OCI-M2 (cell line): ENCODE measurements around the gene GPR137.
"Not testable (repeated sequence)": the region's sequence is repeated elsewhere in the genome, so short reads cannot be mapped to it uniquely, and the experiment has no call there.

ENCODE experiments used
- DNase-seq: peaks from one replicate; lab custom pipeline; 2025; ENCODE audit not compliant: unreplicated experiment; lab: John Stamatoyannopoulos, UW

The GPR137 gene

GRCh38 chr11:64317325-64317960 is 31.8 kb downstream of the GPR137 start, which contains the start of gene TRMT112:
TRMT112 (minus strand) TSS chr11:64317559; CDS start chr11:64317526, 33 bp downstream.
- peak; percentile 76 for DNase-seq

- peak; percentile 57 for DNase-seq
Observed at GRCh38 chr11:64317961-64318765, 32.5 kb downstream of the GPR137 start, which contains the start of gene PRDX5. PRDX5 (plus strand) TSS chr11:64318121; CDS start chr11:64318216, 95 bp downstream.

GRCh38 chr11:64318766-64319761 is 33.4 kb downstream of the GPR137 start:
- DNase-seq, result no peak

DNA sequence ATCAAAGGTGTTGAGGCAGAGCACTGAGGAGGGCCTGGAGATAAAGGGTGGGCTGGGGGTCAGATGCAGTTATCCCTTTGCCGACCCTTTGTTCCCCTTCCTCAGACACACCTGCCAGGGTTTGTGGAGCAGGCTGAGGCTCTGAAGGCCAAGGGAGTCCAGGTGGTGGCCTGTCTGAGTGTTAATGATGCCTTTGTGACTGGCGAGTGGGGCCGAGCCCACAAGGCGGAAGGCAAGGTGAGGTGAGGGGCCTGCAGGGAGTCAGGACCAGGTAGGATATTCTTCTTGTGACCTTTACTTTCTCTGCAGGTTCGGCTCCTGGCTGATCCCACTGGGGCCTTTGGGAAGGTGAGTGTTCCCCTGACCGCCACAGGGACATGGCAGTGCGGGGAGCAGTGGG is 34.9 kb downstream of the GPR137 start:
- no peak for DNase-seq

DNA sequence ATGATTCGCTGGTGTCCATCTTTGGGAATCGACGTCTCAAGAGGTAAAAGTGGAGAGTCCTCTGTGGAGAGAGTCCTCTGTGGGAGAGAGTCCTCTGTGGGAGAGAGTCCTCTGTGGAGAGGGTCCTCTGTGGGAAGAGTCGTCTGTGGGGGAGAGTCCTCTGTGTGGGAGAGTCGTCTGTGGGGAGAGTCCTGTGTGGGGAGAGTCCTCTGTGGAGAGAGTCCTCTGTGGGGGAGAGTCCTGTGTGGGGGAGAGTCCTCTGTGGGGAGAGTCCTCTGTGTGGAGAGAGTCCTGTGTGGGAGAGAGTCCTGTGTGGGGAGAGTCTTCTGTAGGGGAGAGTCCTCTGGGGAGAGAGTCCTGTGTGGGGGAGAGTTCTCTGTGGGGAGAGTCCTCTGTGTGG is 35.4 kb downstream of the GPR137 start:
- no peak for DNase-seq

GRCh38 chr11:64321533-64321932 is 35.9 kb downstream of the GPR137 start:
- no peak for DNase-seq

GRCh38 chr11:64322925-64323260 is 37.2 kb downstream of the GPR137 start:
- DNase-seq, result no peak

DNA sequence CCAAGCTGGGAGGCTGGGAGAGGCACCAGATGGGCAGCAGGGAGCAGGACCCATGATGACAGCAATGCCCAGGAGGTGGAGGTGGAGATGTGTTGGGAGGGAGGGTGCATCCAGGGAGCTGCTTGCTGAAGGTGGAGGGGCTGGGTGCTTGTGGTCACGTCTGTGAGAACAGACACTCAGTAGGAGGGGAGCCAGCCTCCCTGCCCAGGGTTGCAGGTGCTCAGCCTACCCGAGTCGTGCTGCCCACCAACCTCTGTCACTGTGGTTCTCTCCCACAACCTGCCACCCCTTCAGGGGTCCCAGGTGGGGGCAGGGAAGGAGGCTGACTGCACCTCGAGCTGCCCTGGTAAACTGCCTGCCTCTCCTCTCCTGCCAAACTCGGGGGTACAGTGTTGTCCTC is 37.7 kb downstream of the GPR137 start:
- DNase-seq, result no peak

- DNase-seq, result not testable (repeated sequence)
Observed at GRCh38 chr11:64323984-64324383, 38.3 kb downstream of the GPR137 start.

- no peak for DNase-seq
Observed at GRCh38 chr11:64324692-64325469, 39.2 kb downstream of the GPR137 start.

GRCh38 chr11:64327375-64327774 is 41.7 kb downstream of the GPR137 start:
- DNase-seq, result no peak

DNA sequence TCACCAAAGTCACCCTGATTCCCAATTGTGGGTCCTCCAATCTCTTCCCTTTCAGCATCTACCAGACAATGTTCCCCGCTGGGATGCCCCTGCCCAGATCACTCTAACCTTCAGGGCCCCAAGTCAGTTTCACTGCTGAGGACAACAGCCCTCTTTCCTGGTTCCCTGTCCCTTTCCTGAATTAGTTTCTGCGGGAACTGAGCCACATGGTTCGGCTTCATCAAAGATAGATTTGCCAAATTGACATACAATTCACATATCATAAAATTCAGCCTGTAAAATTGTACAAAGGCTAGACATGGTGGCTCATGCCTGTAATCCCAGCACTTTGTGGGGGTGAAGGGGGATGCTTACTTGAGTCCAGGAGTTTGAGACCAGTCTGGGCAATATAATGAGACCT is 42.3 kb downstream of the GPR137 start:
- DNase-seq, result no peak

DNA sequence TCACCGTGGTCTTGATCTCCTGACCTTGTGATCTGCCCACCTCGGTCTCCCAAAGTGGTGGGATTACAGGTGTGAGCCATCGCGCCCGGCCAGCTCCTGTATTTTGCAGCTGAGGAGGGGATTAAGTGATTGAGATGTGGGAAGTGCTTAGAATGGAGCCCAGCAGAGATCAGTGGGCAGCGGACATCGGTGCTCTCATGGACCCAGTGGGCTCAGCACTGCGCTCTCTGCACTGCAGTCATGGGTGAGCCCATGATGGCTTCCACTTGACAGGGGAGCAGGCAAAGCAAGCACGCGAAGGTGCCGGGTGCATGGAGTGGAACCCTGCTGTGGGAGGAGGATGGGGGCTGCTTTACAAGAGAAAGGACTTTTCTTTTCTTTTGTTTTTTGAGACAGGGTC is 45.2 kb downstream of the GPR137 start:
- no peak for DNase-seq

- no peak for DNase-seq
Observed at GRCh38 chr11:64331569-64332371, 46.1 kb downstream of the GPR137 start.

DNA sequence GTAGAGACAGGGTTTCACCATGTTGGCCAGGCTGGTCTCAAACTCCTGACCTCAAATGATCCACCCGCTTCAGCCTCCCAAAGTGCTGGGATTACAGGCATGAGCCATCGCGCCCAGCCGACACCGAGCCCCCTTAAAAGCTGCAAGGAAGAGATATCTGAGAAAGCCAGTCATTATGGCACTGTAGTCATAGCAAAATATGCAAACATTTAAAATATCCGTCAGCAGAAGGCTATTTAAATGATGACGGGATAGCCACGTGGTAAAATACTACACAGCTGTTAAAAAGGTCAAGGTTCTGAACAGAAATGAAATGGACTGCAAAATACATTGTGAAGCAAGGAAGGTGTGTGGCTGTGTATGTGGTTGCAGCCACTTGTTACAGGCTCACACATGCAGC is 47.9 kb downstream of the GPR137 start:
- no peak for DNase-seq

DNA sequence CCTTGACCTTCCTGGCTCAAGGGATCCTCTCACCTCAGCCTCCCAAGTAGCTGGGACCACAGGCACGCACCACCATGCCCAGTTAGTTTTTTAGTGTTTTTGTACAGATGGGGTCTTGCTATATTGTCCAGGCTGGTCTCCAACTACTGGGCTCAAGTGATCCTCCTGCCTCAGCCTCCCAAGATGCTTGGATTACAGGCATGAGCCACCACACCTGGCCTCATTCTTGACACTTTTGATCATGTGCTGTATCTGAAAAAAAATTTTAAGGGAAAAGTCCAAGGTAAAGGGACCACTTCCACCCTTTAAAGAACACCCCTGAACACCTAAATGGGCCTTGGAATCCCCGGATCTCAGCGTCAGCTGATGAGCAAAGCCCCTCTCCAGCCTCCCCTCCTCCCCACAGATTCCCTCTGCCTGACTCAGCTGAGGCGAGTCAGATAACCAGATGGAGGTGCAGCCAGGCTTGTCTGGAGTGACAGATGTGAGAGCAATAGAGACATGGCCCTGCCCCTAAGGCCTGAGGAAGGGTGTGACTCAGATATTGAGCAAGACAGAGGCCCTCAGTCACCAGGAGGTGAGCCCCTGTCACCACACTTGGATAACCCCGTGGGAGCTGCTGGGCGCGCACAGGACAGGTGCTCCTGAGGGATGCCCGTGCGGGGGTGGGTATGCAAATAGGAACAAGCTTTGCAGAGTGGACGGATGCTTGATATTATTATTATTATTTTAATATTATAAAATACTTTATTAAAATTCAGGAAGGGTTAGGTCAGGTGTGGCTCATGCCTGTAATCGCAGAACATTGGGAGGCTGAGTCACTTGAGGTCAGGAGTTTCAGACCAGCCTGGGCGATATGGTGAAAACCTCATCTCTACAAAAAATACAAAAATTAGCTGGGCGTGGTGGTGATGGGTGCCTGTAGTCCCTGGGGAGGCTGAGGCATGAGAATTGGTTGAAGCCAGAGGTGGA is 49.4 kb downstream of the GPR137 start:
- DNase-seq, result peak; percentile 54

DNA sequence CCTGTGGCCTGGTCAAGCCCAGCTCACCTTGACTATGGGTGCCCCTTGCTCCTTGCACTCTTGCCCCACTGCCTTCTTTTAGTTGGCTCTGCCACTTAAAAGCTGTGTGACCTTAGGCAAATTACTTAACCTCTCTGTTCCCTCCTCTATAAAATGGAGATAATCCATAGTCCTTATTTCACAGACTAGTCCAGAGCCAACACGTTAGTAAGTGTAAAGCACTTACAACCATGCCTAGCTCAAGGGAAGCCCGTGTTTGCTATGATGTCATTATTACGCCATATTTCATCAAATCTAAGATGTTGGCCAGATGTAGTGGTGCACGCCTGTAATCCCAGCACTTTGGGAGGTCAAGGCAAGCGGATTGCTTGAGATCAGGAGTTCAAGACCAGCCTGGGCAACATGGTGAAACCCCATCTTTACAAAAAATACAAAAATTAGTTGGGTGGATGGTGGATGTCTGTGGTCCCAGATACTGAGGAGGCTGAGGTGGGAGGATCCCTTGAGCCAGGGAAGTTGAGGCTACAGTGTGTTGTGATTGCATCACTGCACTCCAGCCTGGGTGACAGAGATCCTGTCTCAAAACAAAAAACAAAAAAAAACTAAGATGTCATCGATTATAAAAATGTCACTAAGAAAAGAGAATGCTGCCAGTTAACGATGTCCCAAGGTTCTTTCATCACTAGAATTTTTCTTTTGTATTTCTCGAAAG is 52.0 kb downstream of the GPR137 start:
- DNase-seq, result no peak

- DNase-seq, result no peak
Observed at GRCh38 chr11:64338716-64339115, 53.1 kb downstream of the GPR137 start.
